Retina (tissue), 1 donor: ENCODE measurements around the gene IKZF1.

ENCODE experiments used
- DNase-seq: peaks from one replicate; pipeline ENCODE4 v3.0.0-alpha.2; 2016

The IKZF1 gene

GRCh38 chr7:50356945-50357268, 52.4 kb downstream of the IKZF1 start:
- no peak for DNase-seq

GRCh38 chr7:50357426-50357825, 52.9 kb downstream of the IKZF1 start:
- DNase-seq: no peak

- no peak for DNase-seq
These were observed 53.7 kb downstream of the IKZF1 start for GRCh38 chr7:50358041-50358705.

GRCh38 chr7:50358779-50359178, 54.3 kb downstream of the IKZF1 start:
- no peak for DNase-seq

GRCh38 chr7:50359258-50359994, 54.9 kb downstream of the IKZF1 start:
- no peak for DNase-seq

- DNase-seq: no peak
These were observed 55.7 kb downstream of the IKZF1 start for GRCh38 chr7:50359995-50360925.

GRCh38 chr7:50362142-50362541, 57.6 kb downstream of the IKZF1 start:
- DNase-seq: no peak

GRCh38 chr7:50362712-50363282, 58.3 kb downstream of the IKZF1 start:
- DNase-seq: no peak

- DNase-seq: no peak
These were observed 59.0 kb downstream of the IKZF1 start for GRCh38 chr7:50363327-50364060.

GRCh38 chr7:50364645-50365044, 60.1 kb downstream of the IKZF1 start:
- no peak for DNase-seq

GRCh38 chr7:50366311-50366710, 61.8 kb downstream of the IKZF1 start:
- DNase-seq: no peak

- DNase-seq: no peak
These were observed 62.6 kb downstream of the IKZF1 start for GRCh38 chr7:50367100-50367499.

- DNase-seq: no peak
These were observed 63.1 kb downstream of the IKZF1 start for GRCh38 chr7:50367570-50367969.

GRCh38 chr7:50368366-50368765, 63.9 kb downstream of the IKZF1 start:
- DNase-seq: no peak

GRCh38 chr7:50369143-50370026, 64.9 kb downstream of the IKZF1 start:
- DNase-seq: no peak

- no peak for DNase-seq
These were observed 66.4 kb downstream of the IKZF1 start for GRCh38 chr7:50370884-50371283.

GRCh38 chr7:50371551-50372021, 67.1 kb downstream of the IKZF1 start:
- no peak for DNase-seq

GRCh38 chr7:50372923-50373322, 68.4 kb downstream of the IKZF1 start:
- no peak for DNase-seq

GRCh38 chr7:50376056-50376820, 71.7 kb downstream of the IKZF1 start:
- no peak for DNase-seq

GRCh38 chr7:50377356-50377755, 72.8 kb downstream of the IKZF1 start:
- DNase-seq: no peak

- no peak for DNase-seq
These were observed 74.6 kb downstream of the IKZF1 start for GRCh38 chr7:50379082-50379481.
